ENCODE results near the gene CCND2.

DNA sequence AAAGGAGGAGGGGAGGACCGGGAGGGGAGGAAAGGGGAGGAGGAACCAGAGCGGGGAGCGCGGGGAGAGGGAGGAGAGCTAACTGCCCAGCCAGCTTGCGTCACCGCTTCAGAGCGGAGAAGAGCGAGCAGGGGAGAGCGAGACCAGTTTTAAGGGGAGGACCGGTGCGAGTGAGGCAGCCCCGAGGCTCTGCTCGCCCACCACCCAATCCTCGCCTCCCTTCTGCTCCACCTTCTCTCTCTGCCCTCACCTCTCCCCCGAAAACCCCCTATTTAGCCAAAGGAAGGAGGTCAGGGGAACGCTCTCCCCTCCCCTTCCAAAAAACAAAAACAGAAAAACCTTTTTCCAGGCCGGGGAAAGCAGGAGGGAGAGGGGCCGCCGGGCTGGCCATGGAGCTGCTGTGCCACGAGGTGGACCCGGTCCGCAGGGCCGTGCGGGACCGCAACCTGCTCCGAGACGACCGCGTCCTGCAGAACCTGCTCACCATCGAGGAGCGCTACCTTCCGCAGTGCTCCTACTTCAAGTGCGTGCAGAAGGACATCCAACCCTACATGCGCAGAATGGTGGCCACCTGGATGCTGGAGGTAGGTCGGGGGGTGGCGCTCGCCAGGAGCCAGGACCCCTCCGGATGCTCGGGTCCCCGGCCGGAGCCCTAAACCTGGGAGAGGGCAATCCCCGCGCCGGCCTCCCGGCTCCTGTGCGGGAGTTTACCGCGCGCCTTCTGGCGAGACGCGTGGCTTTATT, at the start of gene CCND2:
- TF ChIP-seq CTCF (IDR thresholded peaks at IDR 0.05; ENCODE audit: control extremely low read depth in 1 of 3, insufficient read depth in 1 of 3, low read depth in 1 of 3, low read length in 3 of 3) = no peak
- TF ChIP-seq CREB1 (IDR thresholded peaks at IDR 0.05) = peak; percentile 70; the same call in 1 of the 2 replicates
- TF ChIP-seq NRF1 (IDR thresholded peaks at IDR 0.05; ENCODE audit: low read depth, low read length) = no peak
- no peak for TF ChIP-seq JUN (IDR thresholded peaks at IDR 0.05; ENCODE audit: low read depth, low read length)
- peak; percentile 99 for TF ChIP-seq POLR2AphosphoS5 (IDR thresholded peaks at IDR 0.05; ENCODE audit: low read depth, low read length)
